Measurements from ENCODE around the gene MYL6B.

GRCh38 chr12:56145217-56145616 lies 7.2 kb upstream of the MYL6B start:
- TF ChIP-seq CTCF (conservative IDR thresholded peaks at IDR 0.05; ENCODE audit: low read length) (no peak), EZH2phosphoT487 (IDR thresholded peaks at IDR 0.05; ENCODE audit: borderline replicate concordance, low read depth, low read length) (no peak)
